Heart left ventricle (tissue), 16 donors: ENCODE data around the gene AQP11. TPM values are rescaled to one million over a fixed set of nuclear protein-coding genes. Genes with fewer than 3 reads are reported as not detected.
"Not testable (repeated sequence)": the region's sequence is repeated elsewhere in the genome, so short reads cannot be mapped to it uniquely, and the experiment has no call there.

Source experiments
- ATAC-seq, 4 donors: fragments of 200-7000 bp; cut with Tn5 transposase; one replicate each; pipeline ENCODE4 v1.9.1; 2020 to 2022; ENCODE audit warnings: moderate library complexity in 4 of 4, mild to moderate bottlenecking in 3 of 4, moderate number of reproducible peaks in 1 of 4
- DNase-seq, 5 donors: peaks; one replicate each; pipeline ENCODE4 v3.0.0-alpha.2; 2020
- H3K27ac ChIP-seq, 12 donors: fragments of 200-600 bp; sonication (generic) in 4 of 12; one replicate each; pipeline versions ENCODE4 v1.5.0 to v1.8.0; 2016 to 2022; ENCODE audit warnings: mild to moderate bottlenecking in 2 of 12
- H3K27me3 ChIP-seq, 9 donors: fragments of 200-600 bp; sonication (generic) in 2 of 9; one replicate each; pipeline versions ENCODE4 v1.5.1 to v1.8.0; 2016 to 2022; ENCODE audit warnings: mild to moderate bottlenecking in 3 of 9
- H3K36me3 ChIP-seq, 9 donors: fragments of 200-600 bp; sonication (generic) in 2 of 9; one replicate each; pipeline versions ENCODE4 v1.5.0 to v1.8.0; 2018 to 2022; ENCODE audit warnings: mild to moderate bottlenecking in 2 of 9
- H3K4me1 ChIP-seq, 12 donors: fragments of 200-600 bp; sonication (generic) in 4 of 12; one replicate each; pipeline versions ENCODE4 v1.5.0 to v1.8.0; 2016 to 2022; ENCODE audit warnings: mild to moderate bottlenecking in 3 of 12
- H3K4me3 ChIP-seq, 12 donors: fragments of 200-600 bp; sonication (generic) in 4 of 12; one replicate each; pipeline versions ENCODE4 v1.5.0 to v1.8.0; 2017 to 2022; ENCODE audit warnings: mild to moderate bottlenecking in 9 of 12, moderate library complexity in 4 of 12
- H3K9me3 ChIP-seq, 12 donors: fragments of 200-600 bp; sonication (generic) in 4 of 12; one replicate each; pipeline versions ENCODE4 v1.5.0 to v1.8.0; 2016 to 2022; ENCODE audit warnings: mild to moderate bottlenecking in 1 of 12
- POLR2A ChIP-seq, 2 donors: fragments of 450-650 bp; IDR thresholded peaks; one replicate each; pipeline ENCODE4 v1.6.1; 2017; ENCODE audit warnings: antibody characterized with exemption in 2 of 2, mild to moderate bottlenecking in 2 of 2, moderate library complexity in 2 of 2
- WGBS, 4 donors: extraction: QIAGEN DNeasy Blood & Tissue Kit in 2 of 4; methylation state at CpG; one replicate each; pipeline versions ENCODE4 v1.1.5 to v1.1.7; 2013 to 2018; 5-methylcytosine and 5-hydroxymethylcytosine counted together
- intact Hi-C, 10 donors: fragments of 100-400 bp; cut with DNase I; formaldehyde crosslinking; loops; one replicate each; pipeline versions ENCODE4 v1.11.1 to v1.14.2; 2022
- polyA plus RNA-seq, 2 donors: library from polyadenylated mRNA; stranded (reverse); fragments of 200-250 nt; gene quantifications; one replicate each; pipeline ENCODE4 v1.2.3, GENCODE V29; 2013
- total RNA-seq, 9 donors: library from RNA; depleted of rRNA in 2 of 9; stranded (reverse); fragments of >200 nt in 2 of 9; fragmentation: NEBNext Ultra II Directional in 3 of 9; extraction: Animal tissue kit (Norgen Biotek cat#: 25700) in 3 of 9; gene quantifications; one replicate each; pipeline versions ENCODE4 v1.1.0 to v1.2.4, GENCODE V29; 2016 to 2023
- TF ChIP-seq, protein P1 (sequence below), 12 donors: fragments of 200-600 bp; sonication (generic) in 4 of 12; IDR thresholded peaks; one replicate each; pipeline versions ENCODE4 v1.5.0 to v1.8.0; 2018 to 2022; ENCODE audit warnings: antibody characterized with exemption in 12 of 12, mild to moderate bottlenecking in 5 of 12
- donor health status: ischemic (EF 13 %, LVEDD 7.1; RV severe dilation, severe dysfunction).
- donor health status: healthy with polysubstance abuse.
- donor health status: DM: no; HTN: yes; CAD: no.
- donor health status: DM: no; HTN: no; CAD: no.
- donor health status: ischemic (EF 25% LVEDD 6.9; RV normal size, moderate dysfunction).
- donor health status: ischemic (EF 25% LVEDD 5.7; RV mildly dilated, moderate dysfunction).
- donor health status: healthy.
- donor health status: DM: yes; HTN: yes; CAD: no.
- donor health status: ischemic (EF 35%, LVEDD 5.7; RV mildly dilated, moderate dysfunction).
- donor health status: nonischemic (EF 11% LVEDD 7.7; RV severe dilation, severe dysfunction).
- donor health status: DM: yes; HTN: yes; CAD: no.
- donor health status: PGD.
- donor health status: ischemic (EF 29% LVEDD 5.4; RV normal size, mild dysfunction).
- donor health status: nonischemic (EF 23%, LVEDD 6.1; RV moderate dilation, normal function).

Gene AQP11
- total and polyA plus RNA-seq, 11 donors, result 0.27 to 1.8 (median 0.85) TPM

DNA sequence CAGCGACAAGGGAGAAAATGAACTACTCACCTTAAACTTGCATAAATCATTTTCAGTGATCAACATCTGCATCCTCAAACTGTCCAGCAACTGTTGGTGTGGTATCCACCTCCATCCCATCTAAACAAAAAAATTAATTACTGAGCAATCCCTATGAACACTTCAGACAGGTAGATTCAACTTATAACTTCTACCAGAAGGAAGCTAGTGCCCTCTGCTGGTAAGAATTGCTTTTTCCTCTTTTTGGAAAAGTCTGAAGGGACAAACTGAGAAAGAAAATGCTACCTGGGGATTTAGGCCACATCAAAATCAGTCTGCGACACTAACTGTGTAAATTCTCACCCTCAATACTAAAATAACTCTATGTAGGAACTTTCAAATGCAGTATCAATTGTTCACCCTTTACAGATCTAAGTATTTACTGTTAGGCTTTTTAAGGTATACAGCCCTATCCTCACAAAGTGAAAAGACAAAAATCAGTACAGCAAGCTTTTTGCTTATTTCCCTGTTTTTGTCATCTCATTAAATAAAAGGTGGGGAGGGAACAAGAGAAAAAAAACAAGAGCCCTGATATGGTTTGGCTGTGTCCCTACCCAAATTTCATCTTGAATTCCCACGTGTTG, 29.9 kb downstream of the AQP11 start:
- H3K36me3 ChIP-seq, result peaks cover 2 to 100% (median 86%) of the 10 kb centered on the region in 9 donors
- no peaks in the 10 kb centered on the region for H3K9me3 ChIP-seq
- H3K4me1 ChIP-seq, result no peaks in the 10 kb centered on the region
- H3K27ac ChIP-seq, result no peak overlapping the region
- no peak overlapping the region for H3K4me3 ChIP-seq
- WGBS, 4 donors, result 89 to 93% (median 92%) methylated on average over 3 of the region's 3 CpGs
- ATAC-seq, result no peak
- TF ChIP-seq POLR2A (IDR thresholded peaks at IDR 0.05), result no peak
- TF ChIP-seq, protein P1, sequence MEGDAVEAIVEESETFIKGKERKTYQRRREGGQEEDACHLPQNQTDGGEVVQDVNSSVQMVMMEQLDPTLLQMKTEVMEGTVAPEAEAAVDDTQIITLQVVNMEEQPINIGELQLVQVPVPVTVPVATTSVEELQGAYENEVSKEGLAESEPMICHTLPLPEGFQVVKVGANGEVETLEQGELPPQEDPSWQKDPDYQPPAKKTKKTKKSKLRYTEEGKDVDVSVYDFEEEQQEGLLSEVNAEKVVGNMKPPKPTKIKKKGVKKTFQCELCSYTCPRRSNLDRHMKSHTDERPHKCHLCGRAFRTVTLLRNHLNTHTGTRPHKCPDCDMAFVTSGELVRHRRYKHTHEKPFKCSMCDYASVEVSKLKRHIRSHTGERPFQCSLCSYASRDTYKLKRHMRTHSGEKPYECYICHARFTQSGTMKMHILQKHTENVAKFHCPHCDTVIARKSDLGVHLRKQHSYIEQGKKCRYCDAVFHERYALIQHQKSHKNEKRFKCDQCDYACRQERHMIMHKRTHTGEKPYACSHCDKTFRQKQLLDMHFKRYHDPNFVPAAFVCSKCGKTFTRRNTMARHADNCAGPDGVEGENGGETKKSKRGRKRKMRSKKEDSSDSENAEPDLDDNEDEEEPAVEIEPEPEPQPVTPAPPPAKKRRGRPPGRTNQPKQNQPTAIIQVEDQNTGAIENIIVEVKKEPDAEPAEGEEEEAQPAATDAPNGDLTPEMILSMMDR (IDR thresholded peaks at IDR 0.05), result peak; percentile 40 to 76 (median 64)
- no peak for DNase-seq
- intact Hi-C loops, result loop anchor here in 3 of 10 donors (5.0 to 10.0 kb wide), 2 partner anchors 425 to 427 kb away; no protein-coding TSS in a partner anchor
- no peaks in the 10 kb centered on the region for H3K27me3 ChIP-seq

- H3K27me3 ChIP-seq, result no peaks in the 10 kb centered on the region
- intact Hi-C loops, result no loop called here
- WGBS, 4 donors, result 84 to 89% (median 86%) methylated on average over 4 of the region's 4 CpGs
- no peak for TF ChIP-seq POLR2A (IDR thresholded peaks at IDR 0.05)
- TF ChIP-seq, protein P1 (IDR thresholded peaks at IDR 0.05), result no peak
- peaks cover 0 to 37% (median 0%) of the 10 kb centered on the region in 12 donors for H3K4me1 ChIP-seq
- peak overlapping the region in 1 of 12 donors; percentile 19 for H3K27ac ChIP-seq
- peaks cover 0 to 52% (median 28%) of the 10 kb centered on the region in 9 donors for H3K36me3 ChIP-seq
- no peak overlapping the region for H3K4me3 ChIP-seq
- DNase-seq (no peak), ATAC-seq (no peak)
- no peaks in the 10 kb centered on the region for H3K9me3 ChIP-seq
Measured at GRCh38 chr11:77630157-77630710, 40.5 kb downstream of the AQP11 start.

- Histone ChIP-seq H3K27ac (peak overlapping the region in 1 of 12 donors; percentile 81), H3K4me1 (peaks cover 0 to 57% (median 15%) of the 10 kb centered on the region in 12 donors), H3K36me3 (peaks cover 0 to 20% (median 7%) of the 10 kb centered on the region in 9 donors), H3K4me3 (peak overlapping the region in 1 of 12 donors; percentile 24)
- DNase-seq, H3K27me3 ChIP-seq, ATAC-seq, H3K9me3 ChIP-seq, intact Hi-C loops: not testable (repeated sequence)
- WGBS, 4 donors, result 83 to 92% (median 89%) methylated on average over 5 of the region's 5 CpGs
Measured at GRCh38 chr11:77633926-77634325, 44.2 kb downstream of the AQP11 start.

DNA sequence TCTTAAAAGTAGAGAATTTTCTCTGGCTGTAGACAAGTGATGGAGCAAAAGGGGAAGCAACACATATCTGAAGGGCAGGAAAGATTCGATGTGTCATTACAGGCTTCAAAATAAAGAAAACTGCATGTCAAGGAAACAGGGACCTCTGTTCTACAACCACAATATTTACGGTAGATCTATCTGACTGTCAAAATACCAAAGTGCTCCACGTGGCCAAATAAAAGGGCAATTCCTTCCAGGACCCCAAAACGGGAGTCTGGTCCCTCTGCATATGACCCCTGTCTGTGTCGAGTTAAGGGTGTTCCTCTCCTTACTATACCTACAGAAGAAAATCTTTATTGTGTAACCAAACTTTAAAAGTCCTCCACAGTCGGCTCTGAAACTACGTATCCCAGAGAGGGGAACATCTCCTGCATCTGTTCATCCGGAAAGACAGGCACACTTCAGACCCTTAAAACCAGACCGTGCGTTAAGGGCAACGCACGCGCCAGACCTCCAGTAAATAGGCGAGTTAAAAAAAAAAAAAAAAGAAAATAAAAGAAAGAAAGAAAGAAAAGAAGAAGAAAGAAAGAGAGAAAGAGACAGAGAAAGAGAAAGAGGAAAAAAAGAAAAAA, 47.1 kb downstream of the AQP11 start:
- Histone ChIP-seq H3K4me3 (peak overlapping the region; percentile 66 to 97 (median 85)), H3K4me1 (peaks cover 0 to 42% (median 15%) of the 10 kb centered on the region in 12 donors), H3K36me3 (peaks cover 0 to 12% (median 0%) of the 10 kb centered on the region in 9 donors), H3K9me3 (no peaks in the 10 kb centered on the region), H3K27me3 (no peaks in the 10 kb centered on the region), H3K27ac (peak overlapping the region in 9 of 12 donors; percentile 77 to 93 (median 86))
- ATAC-seq (no peak), DNase-seq (no peak)
- WGBS, 4 donors, result 2 to 5% (median 4%) methylated on average over 14 of the region's 14 CpGs
- TF ChIP-seq, protein P1 (IDR thresholded peaks at IDR 0.05), result no peak
- no peak for TF ChIP-seq POLR2A (IDR thresholded peaks at IDR 0.05)
- intact Hi-C loops, result loop anchor here in 2 of 10 donors (1.0 to 2.0 kb wide), 2 partner anchors 183 to 184 kb away; partner anchors contain the start of genes RSF1 (in 2 of the 2) and AAMDC (in 1 of the 2)
